ENCODE results near the gene ACTN4. TPM values are rescaled to one million over a fixed set of nuclear protein-coding genes. Genes with fewer than 3 reads are reported as not detected.

Gene ACTN4
- total and polyA plus RNA-seq, 9 donors = 68.8 to 281 (median 224) TPM

- Histone ChIP-seq H3K4me1 (ENCODE audit: control insufficient read depth, insufficient read depth, low read length) (peaks cover 72% of the 10 kb centered on the region), H3K27ac (ENCODE audit: low read length) (peak overlapping the region; percentile 37), H3K9me3 (replicated peaks; ENCODE audit: control insufficient read depth, low read depth, low read length) (no peaks in the 10 kb centered on the region), H3K27me3 (ENCODE audit: control insufficient read depth, insufficient read depth, low read length) (no peaks in the 10 kb centered on the region), H3K4me3 (ENCODE audit: low read length) (no peak overlapping the region), H3K36me3 (ENCODE audit: control insufficient read depth, insufficient read depth, low read length) (peaks cover 89% of the 10 kb centered on the region)
- DNase-seq = no peak
- WGBS (ENCODE audit: insufficient coverage) = no CpG with 5 or more reads among the region's 3 CpGs
These were observed 68.1 kb downstream of the ACTN4 start for GRCh38 chr19:38715555-38715954.

GRCh38 chr19:38717051-38717450, 69.6 kb downstream of the ACTN4 start:
- WGBS (ENCODE audit: insufficient coverage) = 91% methylated on average over 16 of the region's 17 CpGs
- Histone ChIP-seq H3K27me3 (ENCODE audit: control insufficient read depth, insufficient read depth, low read length) (no peaks in the 10 kb centered on the region), H3K4me1 (ENCODE audit: control insufficient read depth, insufficient read depth, low read length) (peaks cover 72% of the 10 kb centered on the region), H3K36me3 (ENCODE audit: control insufficient read depth, insufficient read depth, low read length) (peaks cover 89% of the 10 kb centered on the region), H3K9me3 (replicated peaks; ENCODE audit: control insufficient read depth, low read depth, low read length) (no peaks in the 10 kb centered on the region), H3K4me3 (ENCODE audit: low read length) (no peak overlapping the region), H3K27ac (ENCODE audit: low read length) (no peak overlapping the region)
- no peak for DNase-seq

GRCh38 chr19:38717855-38718254, 70.4 kb downstream of the ACTN4 start:
- H3K27me3 ChIP-seq (ENCODE audit: control insufficient read depth, insufficient read depth, low read length) = no peaks in the 10 kb centered on the region
- no peaks in the 10 kb centered on the region for H3K9me3 ChIP-seq (replicated peaks; ENCODE audit: control insufficient read depth, low read depth, low read length)
- peaks cover 90% of the 10 kb centered on the region for H3K36me3 ChIP-seq (ENCODE audit: control insufficient read depth, insufficient read depth, low read length)
- DNase-seq = no peak
- WGBS (ENCODE audit: insufficient coverage) = 94% methylated on average over 8 of the region's 11 CpGs
- no peak overlapping the region for H3K4me3 ChIP-seq (ENCODE audit: low read length)
- H3K27ac ChIP-seq (ENCODE audit: low read length) = peak overlapping the region; percentile 7
- peaks cover 72% of the 10 kb centered on the region for H3K4me1 ChIP-seq (ENCODE audit: control insufficient read depth, insufficient read depth, low read length)

GRCh38 chr19:38718747-38719543, 71.5 kb downstream of the ACTN4 start:
- Histone ChIP-seq H3K4me1 (ENCODE audit: control insufficient read depth, insufficient read depth, low read length) (peaks cover 68% of the 10 kb centered on the region), H3K4me3 (ENCODE audit: low read length) (no peak overlapping the region), H3K36me3 (ENCODE audit: control insufficient read depth, insufficient read depth, low read length) (peaks cover 93% of the 10 kb centered on the region), H3K27me3 (ENCODE audit: control insufficient read depth, insufficient read depth, low read length) (no peaks in the 10 kb centered on the region), H3K9me3 (replicated peaks; ENCODE audit: control insufficient read depth, low read depth, low read length) (no peaks in the 10 kb centered on the region), H3K27ac (ENCODE audit: low read length) (peak overlapping the region; percentile 96)
- peak; percentile 85 for DNase-seq
- WGBS (ENCODE audit: insufficient coverage) = 56% methylated on average over 24 of the region's 24 CpGs

GRCh38 chr19:38719761-38720558, 72.5 kb downstream of the ACTN4 start:
- Histone ChIP-seq H3K4me3 (ENCODE audit: low read length) (no peak overlapping the region), H3K27ac (ENCODE audit: low read length) (peak overlapping the region; percentile 96), H3K4me1 (ENCODE audit: control insufficient read depth, insufficient read depth, low read length) (peaks cover 58% of the 10 kb centered on the region), H3K9me3 (replicated peaks; ENCODE audit: control insufficient read depth, low read depth, low read length) (no peaks in the 10 kb centered on the region), H3K36me3 (ENCODE audit: control insufficient read depth, insufficient read depth, low read length) (peaks cover 93% of the 10 kb centered on the region), H3K27me3 (ENCODE audit: control insufficient read depth, insufficient read depth, low read length) (no peaks in the 10 kb centered on the region)
- 84% methylated on average over 23 of the region's 24 CpGs for WGBS (ENCODE audit: insufficient coverage)
- DNase-seq = peak; percentile 63

- 92% methylated on average over 13 of the region's 15 CpGs for WGBS (ENCODE audit: insufficient coverage)
- Histone ChIP-seq H3K4me3 (ENCODE audit: low read length) (no peak overlapping the region), H3K27ac (ENCODE audit: low read length) (peak overlapping the region; percentile 96), H3K4me1 (ENCODE audit: control insufficient read depth, insufficient read depth, low read length) (peaks cover 57% of the 10 kb centered on the region), H3K9me3 (replicated peaks; ENCODE audit: control insufficient read depth, low read depth, low read length) (no peaks in the 10 kb centered on the region), H3K27me3 (ENCODE audit: control insufficient read depth, insufficient read depth, low read length) (no peaks in the 10 kb centered on the region), H3K36me3 (ENCODE audit: control insufficient read depth, insufficient read depth, low read length) (peaks cover 97% of the 10 kb centered on the region)
- no peak for DNase-seq
These were observed 73.2 kb downstream of the ACTN4 start for GRCh38 chr19:38720559-38721236.

- Histone ChIP-seq H3K27ac (ENCODE audit: low read length) (peak overlapping the region; percentile 96), H3K36me3 (ENCODE audit: control insufficient read depth, insufficient read depth, low read length) (peaks cover 99% of the 10 kb centered on the region), H3K27me3 (ENCODE audit: control insufficient read depth, insufficient read depth, low read length) (no peaks in the 10 kb centered on the region), H3K4me3 (ENCODE audit: low read length) (no peak overlapping the region), H3K9me3 (replicated peaks; ENCODE audit: control insufficient read depth, low read depth, low read length) (no peaks in the 10 kb centered on the region), H3K4me1 (ENCODE audit: control insufficient read depth, insufficient read depth, low read length) (peaks cover 52% of the 10 kb centered on the region)
- no peak for DNase-seq
- WGBS (ENCODE audit: insufficient coverage) = 84% methylated on average over 18 of the region's 20 CpGs
These were observed 74.0 kb downstream of the ACTN4 start for GRCh38 chr19:38721496-38721895.

- H3K27ac ChIP-seq (ENCODE audit: low read length) = peak overlapping the region; percentile 96
- DNase-seq = peak; percentile 86
- peaks cover 99% of the 10 kb centered on the region for H3K36me3 ChIP-seq (ENCODE audit: control insufficient read depth, insufficient read depth, low read length)
- 51% methylated on average over 11 of the region's 17 CpGs for WGBS (ENCODE audit: insufficient coverage)
- no peaks in the 10 kb centered on the region for H3K27me3 ChIP-seq (ENCODE audit: control insufficient read depth, insufficient read depth, low read length)
- no peak overlapping the region for H3K4me3 ChIP-seq (ENCODE audit: low read length)
- peaks cover 52% of the 10 kb centered on the region for H3K4me1 ChIP-seq (ENCODE audit: control insufficient read depth, insufficient read depth, low read length)
- no peaks in the 10 kb centered on the region for H3K9me3 ChIP-seq (replicated peaks; ENCODE audit: control insufficient read depth, low read depth, low read length)
These were observed 74.7 kb downstream of the ACTN4 start for GRCh38 chr19:38721979-38722773.

- 68% methylated on average over 2 of the region's 10 CpGs for WGBS (ENCODE audit: insufficient coverage)
- Histone ChIP-seq H3K4me3 (ENCODE audit: low read length) (no peak overlapping the region), H3K27ac (ENCODE audit: low read length) (peak overlapping the region; percentile 96), H3K36me3 (ENCODE audit: control insufficient read depth, insufficient read depth, low read length) (peaks cover 99% of the 10 kb centered on the region), H3K27me3 (ENCODE audit: control insufficient read depth, insufficient read depth, low read length) (no peaks in the 10 kb centered on the region), H3K9me3 (replicated peaks; ENCODE audit: control insufficient read depth, low read depth, low read length) (no peaks in the 10 kb centered on the region), H3K4me1 (ENCODE audit: control insufficient read depth, insufficient read depth, low read length) (peaks cover 56% of the 10 kb centered on the region)
- DNase-seq = no peak
These were observed 75.6 kb downstream of the ACTN4 start for GRCh38 chr19:38722947-38723605.
